ENCODE results near the gene AFG1L. TPM values are rescaled to one million over a fixed set of nuclear protein-coding genes. Genes with fewer than 3 reads are reported as not detected.

AFG1L gene
- total and polyA plus RNA-seq, 11 donors: 1.9 to 16.6 (median 10.9) TPM

DNA sequence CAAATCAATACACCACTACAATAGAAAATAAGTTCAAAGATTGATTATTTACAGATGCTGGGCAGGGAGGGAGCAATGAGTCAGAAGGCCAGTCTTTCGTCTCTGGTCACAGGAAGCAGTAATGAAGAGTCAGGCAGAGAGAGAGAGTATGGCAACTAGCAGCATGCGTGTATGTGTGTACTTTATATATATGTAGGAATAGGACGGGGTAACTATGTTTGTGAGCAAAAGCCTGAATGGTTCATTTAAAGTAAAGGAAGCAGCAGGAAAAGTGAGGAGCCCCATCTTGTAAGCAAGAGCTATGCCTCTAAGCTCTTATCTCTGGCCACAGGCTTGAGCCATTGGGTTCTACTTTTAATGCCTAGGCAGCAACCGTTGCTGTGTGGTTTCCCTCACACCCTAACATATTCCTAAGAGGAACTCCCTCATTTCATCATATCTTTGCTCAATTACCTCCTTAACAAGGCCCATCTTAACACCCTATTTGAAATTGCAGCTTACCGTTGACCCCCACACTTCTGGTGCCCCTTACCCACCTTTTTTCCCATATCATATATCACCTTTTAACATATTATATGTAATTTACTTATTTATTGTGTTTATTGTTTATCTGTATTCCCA is 66.6 kb downstream of the AFG1L start:
- H3K4me1 ChIP-seq: peaks cover 0 to 4% (median 0%) of the 10 kb centered on the region in 12 donors

GRCh38 chr6:108362455-108362854 is 67.6 kb downstream of the AFG1L start:
- Histone ChIP-seq H3K36me3 (peaks cover 0 to 16% (median 7%) of the 10 kb centered on the region in 9 donors), H3K9me3 (no peaks in the 10 kb centered on the region), H3K27me3 (no peaks in the 10 kb centered on the region), H3K27ac (no peak overlapping the region), H3K4me3 (no peak overlapping the region), H3K4me1 (peaks cover 0 to 4% (median 0%) of the 10 kb centered on the region in 12 donors)
- WGBS, 4 donors: 88 to 98% (median 94%) methylated on average over 1 of the region's 1 CpG
- intact Hi-C loops (cut with DNase I): no loop called here
- no peak for TF ChIP-seq CTCF (IDR thresholded peaks at IDR 0.05)
- no peak for TF ChIP-seq POLR2A (IDR thresholded peaks at IDR 0.05)
- DNase-seq: no peak
- ATAC-seq: no peak

More for the DNA sequence above, 66.6 kb downstream of the AFG1L start:
- ATAC-seq (no peak), DNase-seq (no peak)
- Histone ChIP-seq H3K27me3 (no peaks in the 10 kb centered on the region), H3K36me3 (peaks cover 0 to 26% (median 7%) of the 10 kb centered on the region in 9 donors), H3K4me3 (no peak overlapping the region), H3K9me3 (no peaks in the 10 kb centered on the region), H3K27ac (no peak overlapping the region)
- intact Hi-C loops (cut with DNase I): no loop called here
- 84 to 91% (median 87%) methylated on average over 5 of the region's 5 CpGs for WGBS, 4 donors
- no peak for TF ChIP-seq CTCF (IDR thresholded peaks at IDR 0.05)
- TF ChIP-seq POLR2A (IDR thresholded peaks at IDR 0.05): no peak

DNA sequence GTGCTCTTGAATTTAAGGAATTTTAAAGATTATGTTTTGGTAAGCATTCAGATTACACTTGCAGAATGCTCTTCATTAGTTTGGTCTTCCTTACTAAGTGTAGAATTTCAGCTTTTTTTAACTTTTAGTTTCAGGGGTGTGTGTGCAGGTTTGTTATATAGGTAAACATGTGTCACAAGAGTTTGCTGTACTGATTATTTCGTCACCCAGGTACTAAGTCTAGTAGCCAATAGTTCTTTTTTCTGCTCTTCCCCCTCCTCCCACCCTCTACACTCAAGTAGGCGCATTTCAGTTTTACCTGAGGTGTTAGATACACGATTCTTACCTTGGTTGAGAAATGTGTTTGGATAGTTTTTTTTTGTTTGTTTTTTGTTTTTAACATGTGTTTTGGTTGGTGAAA is 68.3 kb downstream of the AFG1L start:
- ATAC-seq (no peak), DNase-seq (no peak)
- Histone ChIP-seq H3K27ac (no peak overlapping the region), H3K36me3 (peaks cover 0 to 9% (median 4%) of the 10 kb centered on the region in 9 donors), H3K4me1 (peaks cover 0 to 4% (median 0%) of the 10 kb centered on the region in 12 donors), H3K9me3 (no peaks in the 10 kb centered on the region), H3K4me3 (no peak overlapping the region), H3K27me3 (no peaks in the 10 kb centered on the region)
- no peak for TF ChIP-seq CTCF (IDR thresholded peaks at IDR 0.05)
- no peak for TF ChIP-seq POLR2A (IDR thresholded peaks at IDR 0.05)
- WGBS, 4 donors: 75 to 91% (median 89%) methylated on average over 3 of the region's 3 CpGs
- intact Hi-C loops (cut with DNase I): no loop called here

- WGBS, 4 donors: 92 to 95% (median 93%) methylated on average over 6 of the region's 6 CpGs
- H3K27me3 ChIP-seq: no peaks in the 10 kb centered on the region
- TF ChIP-seq CTCF (IDR thresholded peaks at IDR 0.05) (no peak), POLR2A (IDR thresholded peaks at IDR 0.05) (no peak)
- peaks cover 0 to 4% (median 0%) of the 10 kb centered on the region in 9 donors for H3K36me3 ChIP-seq
- intact Hi-C loops (cut with DNase I): no loop called here
- peaks cover 0 to 4% (median 0%) of the 10 kb centered on the region in 12 donors for H3K4me1 ChIP-seq
- H3K27ac ChIP-seq: no peak overlapping the region
- ATAC-seq: no peak
- H3K4me3 ChIP-seq: no peak overlapping the region
- no peaks in the 10 kb centered on the region for H3K9me3 ChIP-seq
- DNase-seq: no peak
Measured at GRCh38 chr6:108363889-108364313, 69.0 kb downstream of the AFG1L start.

Data from heart left ventricle (tissue), 16 donors.